HCEC 1CT (cell line): ENCODE results near the gene RCL1.
"Not testable (repeated sequence)": the region's sequence is repeated elsewhere in the genome, so short reads cannot be mapped to it uniquely, and the experiment has no call there.

Source experiments
- DNase-seq: peaks from one replicate; pipeline ENCODE4 v3.0.0-alpha.2; 2017

The RCL1 gene

GRCh38 chr9:4890242-4890641 lies 97.5 kb downstream of the RCL1 start:
- DNase-seq: no peak

GRCh38 chr9:4890929-4891328 lies 98.2 kb downstream of the RCL1 start:
- DNase-seq: no peak

DNA sequence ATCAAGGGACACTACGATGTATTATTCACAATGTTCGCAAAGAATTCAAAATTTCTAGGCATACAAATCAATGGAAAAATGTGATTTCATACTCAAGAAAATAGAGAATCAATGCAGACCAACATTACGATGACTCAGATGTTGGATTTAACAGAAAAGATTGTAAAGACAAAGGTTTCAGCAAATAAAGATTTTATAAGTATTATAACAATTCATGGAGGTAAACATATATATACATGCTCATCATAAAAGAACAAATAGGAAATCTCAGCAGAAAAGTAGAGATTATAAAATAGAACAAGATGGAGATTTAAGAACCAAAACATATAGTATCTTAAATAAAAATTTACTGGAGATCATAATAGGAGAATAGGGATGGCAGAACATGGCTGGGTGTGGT lies 98.9 kb downstream of the RCL1 start:
- DNase-seq: no peak

DNA sequence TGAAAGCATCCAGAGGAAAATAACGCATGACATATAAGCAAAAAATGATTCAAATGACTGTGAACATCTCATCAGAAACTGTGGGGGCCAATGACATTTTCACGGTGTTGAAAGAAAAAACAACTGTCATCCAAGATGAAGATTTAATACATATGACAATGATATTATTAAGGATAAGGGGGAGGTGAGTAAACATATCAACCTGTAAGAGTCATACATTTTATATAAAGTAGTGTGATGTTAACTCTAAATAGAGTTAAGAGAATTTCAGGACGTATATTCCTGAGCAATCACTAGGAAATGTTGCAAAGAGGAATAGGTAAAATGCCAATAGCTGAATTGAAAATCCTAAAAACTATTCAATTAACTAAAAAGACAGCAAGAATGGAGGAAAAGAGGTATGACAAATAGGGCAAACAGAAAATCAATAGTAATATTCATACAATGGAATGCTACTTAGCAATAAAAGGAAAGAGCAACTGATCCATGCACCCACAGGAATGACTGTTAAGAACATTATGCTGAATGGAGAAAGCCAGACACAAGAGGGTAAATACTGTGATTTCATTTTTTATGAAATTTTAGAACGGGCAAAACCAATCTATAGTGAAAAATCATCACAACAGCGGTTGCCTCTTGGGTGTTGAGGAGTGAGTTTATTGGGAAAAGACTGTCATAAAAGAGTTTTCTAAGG lies 99.9 kb downstream of the RCL1 start:
- no peak for DNase-seq

- peak; percentile 81 for DNase-seq
Measured at GRCh38 chr9:4894076-4894475, 101.3 kb downstream of the RCL1 start.

GRCh38 chr9:4899853-4900252 lies 107.1 kb downstream of the RCL1 start:
- not testable (repeated sequence) for DNase-seq

DNA sequence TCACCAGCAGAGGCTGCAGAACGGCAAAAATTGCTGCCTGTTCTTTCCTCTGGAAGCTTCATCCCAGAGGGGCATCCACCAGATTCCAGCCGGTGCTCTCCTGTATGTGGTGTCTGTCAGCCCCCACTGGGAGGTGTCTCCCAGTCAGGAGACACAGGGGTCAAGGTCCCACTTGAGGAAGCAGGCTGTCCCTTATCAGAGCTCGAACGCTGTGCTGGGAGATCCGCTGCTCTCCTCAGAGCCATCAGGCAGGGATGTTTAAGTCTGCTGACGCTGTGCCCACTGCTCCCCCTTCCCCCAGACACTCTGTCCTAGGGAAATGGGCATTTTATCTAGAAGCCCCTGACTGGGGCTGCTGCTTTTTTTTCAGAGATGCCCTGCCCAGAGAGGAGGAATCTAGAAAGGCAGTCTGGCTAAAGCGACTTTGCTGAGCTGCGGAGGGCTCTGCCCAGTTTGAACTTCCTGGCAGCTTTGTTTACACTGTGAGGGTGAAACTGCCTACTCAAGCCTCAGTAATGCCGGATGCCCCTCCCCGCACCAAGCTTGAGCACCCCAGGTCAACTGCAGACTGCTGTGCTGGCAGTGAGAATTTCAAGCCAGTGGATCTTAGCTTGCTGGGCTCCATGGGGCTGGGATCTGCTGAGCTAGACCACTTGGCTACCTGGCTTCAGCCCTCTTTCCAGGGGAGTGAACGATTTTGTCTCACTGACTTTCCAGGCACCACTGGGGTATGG lies 108.8 kb downstream of the RCL1 start:
- peak; percentile 51 for DNase-seq

- DNase-seq: no peak
Measured at GRCh38 chr9:4902135-4902475, 109.4 kb downstream of the RCL1 start.

DNA sequence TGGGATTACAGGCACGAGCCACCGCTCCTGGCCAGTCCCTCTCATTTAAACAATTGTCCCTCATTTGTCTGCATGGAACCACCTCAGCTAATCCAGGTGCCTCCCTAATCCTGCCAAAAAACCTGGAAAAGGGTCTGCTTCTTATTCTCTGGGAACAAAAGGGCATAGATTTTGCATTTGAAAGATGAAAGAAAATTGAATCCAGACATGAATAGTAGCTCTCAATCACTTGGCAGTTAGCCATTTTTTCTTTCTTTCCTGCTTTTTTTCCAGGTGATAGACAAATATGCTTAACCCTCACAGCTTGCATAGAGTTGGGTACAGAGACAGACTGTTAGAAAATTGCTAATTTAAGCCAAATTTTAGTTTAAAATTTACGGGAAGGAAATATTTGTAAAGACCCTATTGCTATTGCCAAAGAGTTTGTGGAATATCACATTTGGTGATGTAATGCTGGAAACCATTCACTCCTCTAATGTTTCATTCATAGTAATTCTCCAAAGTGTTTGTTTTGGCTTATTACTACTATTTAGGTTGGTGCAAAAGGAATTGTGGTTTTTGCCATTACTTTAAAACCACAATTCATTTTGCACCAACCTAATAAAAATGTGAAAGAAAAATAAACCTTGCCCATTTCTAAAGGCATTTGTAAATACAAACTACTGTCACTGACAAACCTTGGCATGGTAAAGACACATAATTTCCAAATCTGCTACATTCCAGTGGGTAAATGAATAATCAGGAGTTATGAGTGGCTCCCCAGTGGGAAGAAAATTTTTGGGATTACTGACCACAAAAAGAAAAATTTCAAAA lies 111.8 kb downstream of the RCL1 start:
- DNase-seq: peak; percentile 45

- DNase-seq: peak; percentile 18
Measured at GRCh38 chr9:4905135-4905490, 112.4 kb downstream of the RCL1 start.
